ENCODE data around the gene TMEM171. TPM values are rescaled to one million over a fixed set of nuclear protein-coding genes. Genes with fewer than 3 reads are reported as not detected.

Gene TMEM171, protein sequence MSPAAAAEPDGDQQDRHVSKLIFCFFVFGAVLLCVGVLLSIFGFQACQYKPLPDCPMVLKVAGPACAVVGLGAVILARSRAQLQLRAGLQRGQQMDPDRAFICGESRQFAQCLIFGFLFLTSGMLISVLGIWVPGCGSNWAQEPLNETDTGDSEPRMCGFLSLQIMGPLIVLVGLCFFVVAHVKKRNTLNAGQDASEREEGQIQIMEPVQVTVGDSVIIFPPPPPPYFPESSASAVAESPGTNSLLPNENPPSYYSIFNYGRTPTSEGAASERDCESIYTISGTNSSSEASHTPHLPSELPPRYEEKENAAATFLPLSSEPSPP
- not detected for total RNA-seq
- under 1 TPM in 1 of 2 donors, not detected in 1; 0.13 TPM for polyA plus RNA-seq
- long read RNA-seq, donor 1: 0 reads
- long read RNA-seq, donor 2: 0 reads

DNA sequence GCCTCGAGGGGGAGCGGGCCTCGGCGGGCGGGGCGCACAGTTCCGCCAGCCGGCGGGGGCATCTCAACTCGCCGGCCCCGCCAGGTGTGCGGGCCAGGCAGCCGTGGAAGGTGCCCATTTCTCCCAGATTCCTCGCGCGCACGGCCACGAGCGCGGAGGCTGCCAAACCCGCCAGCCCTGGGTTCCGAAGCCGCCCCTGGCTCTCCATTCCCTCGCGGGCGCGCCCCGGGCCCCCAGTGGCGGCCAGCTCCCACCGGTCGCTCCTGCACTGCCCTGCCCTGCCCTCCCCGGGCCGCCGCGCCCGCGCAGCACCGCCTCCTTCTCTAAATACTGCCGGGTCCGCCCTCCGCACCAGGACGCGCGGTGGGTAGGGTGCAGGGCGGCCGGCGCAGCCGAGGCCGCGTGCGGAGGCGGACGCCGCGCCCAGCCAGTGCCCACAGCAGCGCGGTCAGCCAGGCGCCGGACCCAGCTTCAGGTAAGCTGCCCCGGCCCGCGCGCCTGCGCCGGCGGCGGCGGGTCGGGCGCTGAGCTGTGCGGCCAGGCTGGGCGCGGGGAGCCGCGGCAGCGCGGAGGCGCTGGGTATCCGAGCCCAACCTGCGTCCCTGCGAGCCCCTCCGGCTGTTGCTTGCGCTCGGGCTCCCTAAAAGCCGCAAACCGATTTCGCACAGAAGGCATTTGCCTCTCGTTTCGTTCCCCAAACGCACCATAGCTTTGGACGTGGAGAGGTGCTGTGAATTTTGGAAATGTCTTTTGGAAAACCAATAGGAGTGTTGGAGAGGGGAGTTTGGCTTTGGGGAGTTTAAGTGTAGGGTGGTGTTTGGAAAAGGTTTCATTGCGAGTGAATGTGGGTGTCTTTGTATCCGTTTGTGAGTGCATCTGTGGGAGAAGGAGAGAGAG lies at the start of gene TMEM171:
TSS of gene TMEM171 (plus strand) at position 354 of the 897 bp plus-strand sequence. CDS start 2,799 bp downstream, outside the sequence.
- Histone ChIP-seq H3K27me3 (ENCODE audit: control insufficient read depth in 1 of 2, insufficient read depth in 2 of 2, low read length in 1 of 2) (no peaks in the 10 kb centered on the region), H3K4me1 (ENCODE audit: control insufficient read depth in 1 of 2, insufficient read depth in 2 of 2, low read length in 2 of 2) (no peaks in the 10 kb centered on the region), H3K4me3 (ENCODE audit: low read length in 2 of 2) (peak within 1 kb of the TSS; percentile 0 to 36), H3K27ac (ENCODE audit: low read depth in 1 of 2, low read length in 2 of 2) (no peak within 1 kb of the TSS), H3K36me3 (ENCODE audit: control insufficient read depth in 1 of 2, insufficient read depth in 2 of 2, low read length in 1 of 2) (no peaks in the 10 kb centered on the region), H3K9me3 (ENCODE audit: control insufficient read depth, low read length) (peaks cover 5% of the 10 kb centered on the region)
- DNase-seq: no peak
- 1% methylated on average over 67 to 94 of the region's 94 CpGs for WGBS, 2 donors
- peak; percentile 56 for ATAC-seq (ENCODE audit: low FRiP score)
- intact Hi-C loops (cut with DNase I): no loop called here

DNA sequence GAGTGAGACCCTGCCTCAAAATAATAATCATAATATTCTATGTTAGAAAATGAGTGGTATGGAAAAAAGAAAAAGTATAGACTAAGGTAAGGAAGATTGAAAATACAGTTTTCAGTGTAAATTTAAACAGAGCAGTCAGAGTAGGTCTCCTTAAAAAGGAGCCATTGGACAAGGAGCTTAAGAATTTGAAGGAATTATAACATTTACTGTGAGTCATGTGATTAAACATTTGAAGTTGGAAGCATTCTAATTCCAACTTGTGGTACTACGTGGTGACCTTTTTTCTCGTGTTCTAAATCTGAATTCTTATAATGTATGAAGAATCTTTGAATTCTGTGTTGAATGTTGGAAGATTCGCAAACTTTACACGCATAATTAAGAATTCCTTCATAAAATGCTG lies 39.3 kb upstream of the TMEM171 start:
- no peak for ATAC-seq (ENCODE audit: low FRiP score)
- no peaks in the 10 kb centered on the region for H3K4me1 ChIP-seq (ENCODE audit: control insufficient read depth in 1 of 2, insufficient read depth in 2 of 2, low read length in 2 of 2)
- H3K27me3 ChIP-seq (ENCODE audit: control insufficient read depth in 1 of 2, insufficient read depth in 2 of 2, low read length in 1 of 2): no peaks in the 10 kb centered on the region
- H3K9me3 ChIP-seq (ENCODE audit: control insufficient read depth, low read length): no peaks in the 10 kb centered on the region
- intact Hi-C loops (cut with DNase I): loop anchor here (5.0 kb wide), 1 partner anchor 121 kb away; no protein-coding TSS in a partner anchor
- no peak overlapping the region for H3K4me3 ChIP-seq (ENCODE audit: low read length in 2 of 2)
- DNase-seq: no peak
- no peak overlapping the region for H3K27ac ChIP-seq (ENCODE audit: low read depth in 1 of 2, low read length in 2 of 2)
- WGBS, 2 donors: 76 to 78% methylated on average over 4 of the region's 4 CpGs
- H3K36me3 ChIP-seq (ENCODE audit: control insufficient read depth in 1 of 2, insufficient read depth in 2 of 2, low read length in 1 of 2): peaks cover 0 to 1% of the 10 kb centered on the region in 2 donors

DNA sequence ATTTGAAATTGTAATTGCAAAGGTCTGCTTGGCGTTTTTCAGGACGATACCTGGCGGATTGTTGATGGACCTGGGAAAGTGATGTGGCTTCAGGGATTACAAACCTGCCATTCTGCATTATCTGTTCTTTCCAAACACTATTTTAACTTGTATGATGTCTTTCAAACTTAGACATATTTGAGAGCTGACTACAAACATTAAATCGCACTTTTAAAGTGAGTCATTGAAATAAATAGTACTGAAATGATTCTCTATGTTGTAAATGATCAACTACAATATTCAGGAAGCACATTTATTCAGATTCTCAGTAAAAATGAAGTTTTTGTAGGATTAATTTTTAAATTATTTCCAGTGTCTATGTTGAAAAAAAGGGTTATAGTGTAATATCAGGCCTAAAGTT lies 32.3 kb upstream of the TMEM171 start:
- Histone ChIP-seq H3K4me1 (ENCODE audit: control insufficient read depth in 1 of 2, insufficient read depth in 2 of 2, low read length in 2 of 2) (no peaks in the 10 kb centered on the region), H3K4me3 (ENCODE audit: low read length in 2 of 2) (no peak overlapping the region), H3K27me3 (ENCODE audit: control insufficient read depth in 1 of 2, insufficient read depth in 2 of 2, low read length in 1 of 2) (no peaks in the 10 kb centered on the region), H3K36me3 (ENCODE audit: control insufficient read depth in 1 of 2, insufficient read depth in 2 of 2, low read length in 1 of 2) (peaks cover 3% of the 10 kb centered on the region in 2 donors), H3K9me3 (ENCODE audit: control insufficient read depth, low read length) (no peaks in the 10 kb centered on the region), H3K27ac (ENCODE audit: low read depth in 1 of 2, low read length in 2 of 2) (no peak overlapping the region)
- intact Hi-C loops (cut with DNase I): loop anchor here in 1 of 2 donors (5.0 kb wide), 1 partner anchor 364 kb away; no protein-coding TSS in a partner anchor
- 91% methylated on average over 4 of the region's 4 CpGs for WGBS, 2 donors
- ATAC-seq (ENCODE audit: low FRiP score) (no peak), DNase-seq (no peak)

DNA sequence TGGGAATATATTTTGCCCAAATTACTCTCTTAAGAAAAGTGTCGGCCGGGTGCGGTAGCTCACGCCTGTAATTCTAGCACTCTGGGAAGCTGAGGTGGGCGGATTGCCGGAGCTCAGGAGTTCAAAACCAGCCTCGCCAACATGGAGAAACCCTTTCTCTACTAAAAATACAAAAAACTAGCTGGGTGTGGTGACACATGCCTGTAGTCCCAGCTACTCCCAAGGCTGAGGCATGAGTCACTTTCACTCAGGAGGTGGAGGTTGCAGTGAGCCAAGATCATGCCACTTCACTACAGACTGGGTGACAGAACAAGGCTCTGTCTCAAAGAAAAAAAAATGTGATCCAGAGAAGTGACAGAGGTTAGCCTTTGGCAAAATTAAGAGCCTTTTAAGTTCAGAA lies 26.4 kb upstream of the TMEM171 start:
- Histone ChIP-seq H3K27me3 (ENCODE audit: control insufficient read depth in 1 of 2, insufficient read depth in 2 of 2, low read length in 1 of 2) (no peaks in the 10 kb centered on the region), H3K27ac (ENCODE audit: low read depth in 1 of 2, low read length in 2 of 2) (no peak overlapping the region), H3K4me3 (ENCODE audit: low read length in 2 of 2) (no peak overlapping the region), H3K4me1 (ENCODE audit: control insufficient read depth in 1 of 2, insufficient read depth in 2 of 2, low read length in 2 of 2) (no peaks in the 10 kb centered on the region), H3K9me3 (ENCODE audit: control insufficient read depth, low read length) (peaks cover 6% of the 10 kb centered on the region), H3K36me3 (ENCODE audit: control insufficient read depth in 1 of 2, insufficient read depth in 2 of 2, low read length in 1 of 2) (peaks cover 0 to 3% of the 10 kb centered on the region in 2 donors)
- intact Hi-C loops (cut with DNase I): no loop called here
- 85 to 88% methylated on average over 7 of the region's 7 CpGs for WGBS, 2 donors
- DNase-seq (no peak), ATAC-seq (ENCODE audit: low FRiP score) (no peak)

DNA sequence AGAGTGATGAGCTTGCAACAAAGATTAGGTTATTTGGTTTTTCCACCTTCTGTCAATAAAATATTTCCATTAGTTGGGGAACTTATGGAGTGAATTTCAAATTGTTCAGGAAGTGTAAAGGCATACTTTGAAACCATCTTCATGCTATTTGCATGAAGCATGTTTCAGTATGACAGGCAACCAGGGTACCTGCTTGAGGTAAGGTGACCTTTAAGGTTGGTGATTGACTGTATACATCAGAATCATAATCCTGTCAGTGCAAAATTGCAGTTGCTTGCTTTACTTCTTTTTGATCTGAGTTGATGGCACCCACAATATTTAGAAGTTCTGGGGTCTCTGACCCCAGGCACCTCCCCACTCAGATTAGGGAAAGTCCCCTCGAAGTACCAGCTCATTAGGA lies 26.0 kb upstream of the TMEM171 start:
- no peak for DNase-seq
- Histone ChIP-seq H3K27me3 (ENCODE audit: control insufficient read depth in 1 of 2, insufficient read depth in 2 of 2, low read length in 1 of 2) (no peaks in the 10 kb centered on the region), H3K27ac (ENCODE audit: low read depth in 1 of 2, low read length in 2 of 2) (no peak overlapping the region), H3K4me1 (ENCODE audit: control insufficient read depth in 1 of 2, insufficient read depth in 2 of 2, low read length in 2 of 2) (no peaks in the 10 kb centered on the region), H3K9me3 (ENCODE audit: control insufficient read depth, low read length) (peaks cover 6% of the 10 kb centered on the region), H3K36me3 (ENCODE audit: control insufficient read depth in 1 of 2, insufficient read depth in 2 of 2, low read length in 1 of 2) (peaks cover 0 to 3% of the 10 kb centered on the region in 2 donors), H3K4me3 (ENCODE audit: low read length in 2 of 2) (no peak overlapping the region)
- WGBS, 2 donors: 81 to 88% methylated on average over 1 of the region's 1 CpG
- intact Hi-C loops (cut with DNase I): no loop called here
- no peak for ATAC-seq (ENCODE audit: low FRiP score)

DNA sequence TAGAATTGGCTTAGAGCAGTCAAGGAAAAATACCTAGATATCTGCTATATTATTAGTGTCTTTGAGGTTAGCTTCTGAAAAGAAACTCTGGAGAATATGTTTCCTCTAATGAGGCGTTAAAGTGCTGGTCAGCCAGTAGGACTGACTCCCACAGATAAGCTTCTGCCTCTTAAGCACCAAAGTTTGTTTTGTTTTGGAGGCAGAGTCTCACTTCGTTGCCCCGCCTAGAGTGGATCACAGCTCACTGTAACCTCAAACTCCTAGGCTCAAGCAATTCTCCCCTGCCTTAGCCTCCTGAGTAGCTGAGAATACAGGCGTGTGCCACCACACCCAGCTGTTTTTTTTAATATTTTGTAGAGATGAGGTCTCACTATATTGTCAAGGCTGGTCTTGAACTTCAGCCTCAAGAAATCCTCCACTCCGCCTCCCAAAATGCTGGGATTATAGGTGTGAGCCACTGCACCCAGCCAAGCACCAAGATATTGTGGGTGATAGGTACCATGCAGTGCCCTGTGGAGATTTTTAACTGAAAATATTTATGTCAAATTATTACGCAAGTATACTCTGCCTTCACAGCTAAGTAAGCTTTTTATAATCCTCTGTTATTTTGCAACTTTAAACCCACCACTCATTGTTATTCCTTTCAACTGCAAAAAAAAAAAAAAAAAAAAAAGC lies 24.7 kb upstream of the TMEM171 start:
- H3K9me3 ChIP-seq (ENCODE audit: control insufficient read depth, low read length): peaks cover 6% of the 10 kb centered on the region
- ATAC-seq (ENCODE audit: low FRiP score) (no peak), DNase-seq (no peak)
- H3K27me3 ChIP-seq (ENCODE audit: control insufficient read depth in 1 of 2, insufficient read depth in 2 of 2, low read length in 1 of 2): no peaks in the 10 kb centered on the region
- H3K27ac ChIP-seq (ENCODE audit: low read depth in 1 of 2, low read length in 2 of 2): no peak overlapping the region
- H3K4me3 ChIP-seq (ENCODE audit: low read length in 2 of 2): no peak overlapping the region
- WGBS, 2 donors: 93 to 95% methylated on average over 6 of the region's 6 CpGs
- intact Hi-C loops (cut with DNase I): no loop called here
- no peaks in the 10 kb centered on the region for H3K4me1 ChIP-seq (ENCODE audit: control insufficient read depth in 1 of 2, insufficient read depth in 2 of 2, low read length in 2 of 2)
- peaks cover 0 to 3% of the 10 kb centered on the region in 2 donors for H3K36me3 ChIP-seq (ENCODE audit: control insufficient read depth in 1 of 2, insufficient read depth in 2 of 2, low read length in 1 of 2)

DNA sequence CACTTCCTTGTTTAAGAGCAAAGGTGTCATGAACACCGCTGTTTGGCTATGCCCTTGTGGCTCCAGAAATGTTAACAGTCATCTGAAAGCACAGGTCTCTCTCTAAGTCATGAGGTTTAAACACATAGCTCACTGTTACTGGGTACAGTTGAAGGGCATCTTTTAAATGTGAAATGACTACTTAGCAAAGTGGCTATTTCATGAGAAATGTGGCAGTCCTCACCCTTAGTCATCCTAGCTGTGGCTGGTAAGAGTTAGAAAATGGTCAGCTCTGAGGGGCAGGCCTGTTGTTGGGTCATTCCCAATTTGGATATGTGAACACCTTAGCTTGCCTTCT lies 24.2 kb upstream of the TMEM171 start:
- ATAC-seq (ENCODE audit: low FRiP score) (no peak), DNase-seq (no peak)
- intact Hi-C loops (cut with DNase I): no loop called here
- Histone ChIP-seq H3K36me3 (ENCODE audit: control insufficient read depth in 1 of 2, insufficient read depth in 2 of 2, low read length in 1 of 2) (peaks cover 0 to 3% of the 10 kb centered on the region in 2 donors), H3K4me1 (ENCODE audit: control insufficient read depth in 1 of 2, insufficient read depth in 2 of 2, low read length in 2 of 2) (no peaks in the 10 kb centered on the region), H3K4me3 (ENCODE audit: low read length in 2 of 2) (no peak overlapping the region), H3K9me3 (ENCODE audit: control insufficient read depth, low read length) (peaks cover 6% of the 10 kb centered on the region), H3K27me3 (ENCODE audit: control insufficient read depth in 1 of 2, insufficient read depth in 2 of 2, low read length in 1 of 2) (no peaks in the 10 kb centered on the region), H3K27ac (ENCODE audit: low read depth in 1 of 2, low read length in 2 of 2) (no peak overlapping the region)
- WGBS, 2 donors: 89 to 92% methylated on average over 1 of the region's 1 CpG

DNA sequence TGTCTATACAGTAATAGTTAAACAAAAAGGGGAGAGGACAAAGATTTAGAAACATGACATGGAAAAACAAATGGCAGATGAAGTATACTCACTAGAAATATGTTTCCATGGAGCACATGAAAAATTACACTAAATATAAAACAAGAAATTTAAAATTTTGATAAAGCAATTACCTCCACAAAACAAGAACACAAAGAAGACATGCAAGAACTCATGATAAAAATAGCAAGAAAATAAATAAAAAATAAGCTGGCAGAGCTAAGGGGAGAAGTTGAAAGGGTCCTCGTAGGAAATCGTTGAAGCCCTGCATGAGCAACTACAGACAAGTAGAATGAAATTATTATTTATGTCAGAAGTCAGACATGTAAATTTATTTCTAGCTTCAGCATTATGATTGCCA lies 22.6 kb upstream of the TMEM171 start:
- WGBS, 2 donors: 91 to 94% methylated on average over 2 of the region's 2 CpGs
- no peak for ATAC-seq (ENCODE audit: low FRiP score)
- DNase-seq: no peak
- intact Hi-C loops (cut with DNase I): no loop called here
- Histone ChIP-seq H3K4me1 (ENCODE audit: control insufficient read depth in 1 of 2, insufficient read depth in 2 of 2, low read length in 2 of 2) (no peaks in the 10 kb centered on the region), H3K27me3 (ENCODE audit: control insufficient read depth in 1 of 2, insufficient read depth in 2 of 2, low read length in 1 of 2) (no peaks in the 10 kb centered on the region), H3K9me3 (ENCODE audit: control insufficient read depth, low read length) (peaks cover 6% of the 10 kb centered on the region), H3K27ac (ENCODE audit: low read depth in 1 of 2, low read length in 2 of 2) (no peak overlapping the region), H3K4me3 (ENCODE audit: low read length in 2 of 2) (no peak overlapping the region), H3K36me3 (ENCODE audit: control insufficient read depth in 1 of 2, insufficient read depth in 2 of 2, low read length in 1 of 2) (no peaks in the 10 kb centered on the region)
